ENCODE measurements around the gene TMEM131.

TMEM131 gene

GRCh38 chr2:97722227-97722626 lies 273.5 kb downstream of the TMEM131 start:
- H3K4me1 ChIP-seq (ENCODE audit: control insufficient read depth, insufficient read depth, low read length) = no peaks in the 10 kb centered on the region
- H3K4me3 ChIP-seq (ENCODE audit: low read length) = no peak overlapping the region
- H3K36me3 ChIP-seq (ENCODE audit: control insufficient read depth, insufficient read depth, low read length) = no peaks in the 10 kb centered on the region
- peaks cover 4% of the 10 kb centered on the region for H3K27me3 ChIP-seq (ENCODE audit: control insufficient read depth, insufficient read depth, low read length)
- no peaks in the 10 kb centered on the region for H3K9me3 ChIP-seq (ENCODE audit: control insufficient read depth, low read length)
- no peak overlapping the region for H3K9ac ChIP-seq (ENCODE audit: low read length)

- no peak overlapping the region for H3K9ac ChIP-seq (ENCODE audit: low read length)
- peaks cover 4% of the 10 kb centered on the region for H3K27me3 ChIP-seq (ENCODE audit: control insufficient read depth, insufficient read depth, low read length)
- no peaks in the 10 kb centered on the region for H3K36me3 ChIP-seq (ENCODE audit: control insufficient read depth, insufficient read depth, low read length)
- H3K4me1 ChIP-seq (ENCODE audit: control insufficient read depth, insufficient read depth, low read length) = no peaks in the 10 kb centered on the region
- H3K4me3 ChIP-seq (ENCODE audit: low read length) = no peak overlapping the region
- no peaks in the 10 kb centered on the region for H3K9me3 ChIP-seq (ENCODE audit: control insufficient read depth, low read length)
Measured at GRCh38 chr2:97720746-97721145, 275.0 kb downstream of the TMEM131 start.

- H3K4me3 ChIP-seq (ENCODE audit: low read length) = no peak overlapping the region
- H3K4me1 ChIP-seq (ENCODE audit: control insufficient read depth, insufficient read depth, low read length) = no peaks in the 10 kb centered on the region
- no peak overlapping the region for H3K9ac ChIP-seq (ENCODE audit: low read length)
- H3K9me3 ChIP-seq (ENCODE audit: control insufficient read depth, low read length) = no peaks in the 10 kb centered on the region
- H3K36me3 ChIP-seq (ENCODE audit: control insufficient read depth, insufficient read depth, low read length) = no peaks in the 10 kb centered on the region
- peaks cover 4% of the 10 kb centered on the region for H3K27me3 ChIP-seq (ENCODE audit: control insufficient read depth, insufficient read depth, low read length)
Measured at GRCh38 chr2:97719362-97720155, 276.2 kb downstream of the TMEM131 start.

GRCh38 chr2:97718942-97719341 lies 276.8 kb downstream of the TMEM131 start:
- Histone ChIP-seq H3K27me3 (ENCODE audit: control insufficient read depth, insufficient read depth, low read length) (no peaks in the 10 kb centered on the region), H3K4me3 (ENCODE audit: low read length) (no peak overlapping the region), H3K9ac (ENCODE audit: low read length) (no peak overlapping the region), H3K4me1 (ENCODE audit: control insufficient read depth, insufficient read depth, low read length) (no peaks in the 10 kb centered on the region), H3K9me3 (ENCODE audit: control insufficient read depth, low read length) (no peaks in the 10 kb centered on the region), H3K36me3 (ENCODE audit: control insufficient read depth, insufficient read depth, low read length) (no peaks in the 10 kb centered on the region)

- H3K4me3 ChIP-seq (ENCODE audit: low read length) = no peak overlapping the region
- H3K9me3 ChIP-seq (ENCODE audit: control insufficient read depth, low read length) = no peaks in the 10 kb centered on the region
- H3K36me3 ChIP-seq (ENCODE audit: control insufficient read depth, insufficient read depth, low read length) = no peaks in the 10 kb centered on the region
- no peaks in the 10 kb centered on the region for H3K4me1 ChIP-seq (ENCODE audit: control insufficient read depth, insufficient read depth, low read length)
- H3K27me3 ChIP-seq (ENCODE audit: control insufficient read depth, insufficient read depth, low read length) = no peaks in the 10 kb centered on the region
- no peak overlapping the region for H3K9ac ChIP-seq (ENCODE audit: low read length)
Measured at GRCh38 chr2:97718051-97718882, 277.5 kb downstream of the TMEM131 start.

GRCh38 chr2:97717613-97717995 lies 278.1 kb downstream of the TMEM131 start:
- H3K27me3 ChIP-seq (ENCODE audit: control insufficient read depth, insufficient read depth, low read length) = no peaks in the 10 kb centered on the region
- H3K36me3 ChIP-seq (ENCODE audit: control insufficient read depth, insufficient read depth, low read length) = no peaks in the 10 kb centered on the region
- no peak overlapping the region for H3K9ac ChIP-seq (ENCODE audit: low read length)
- no peak overlapping the region for H3K4me3 ChIP-seq (ENCODE audit: low read length)
- no peaks in the 10 kb centered on the region for H3K4me1 ChIP-seq (ENCODE audit: control insufficient read depth, insufficient read depth, low read length)
- no peaks in the 10 kb centered on the region for H3K9me3 ChIP-seq (ENCODE audit: control insufficient read depth, low read length)

GRCh38 chr2:97716695-97717612 lies 278.8 kb downstream of the TMEM131 start:
- no peaks in the 10 kb centered on the region for H3K9me3 ChIP-seq (ENCODE audit: control insufficient read depth, low read length)
- H3K9ac ChIP-seq (ENCODE audit: low read length) = no peak overlapping the region
- H3K27me3 ChIP-seq (ENCODE audit: control insufficient read depth, insufficient read depth, low read length) = no peaks in the 10 kb centered on the region
- no peak overlapping the region for H3K4me3 ChIP-seq (ENCODE audit: low read length)
- no peaks in the 10 kb centered on the region for H3K4me1 ChIP-seq (ENCODE audit: control insufficient read depth, insufficient read depth, low read length)
- no peaks in the 10 kb centered on the region for H3K36me3 ChIP-seq (ENCODE audit: control insufficient read depth, insufficient read depth, low read length)

- no peak overlapping the region for H3K4me3 ChIP-seq (ENCODE audit: low read length)
- H3K9ac ChIP-seq (ENCODE audit: low read length) = no peak overlapping the region
- no peaks in the 10 kb centered on the region for H3K4me1 ChIP-seq (ENCODE audit: control insufficient read depth, insufficient read depth, low read length)
- no peaks in the 10 kb centered on the region for H3K27me3 ChIP-seq (ENCODE audit: control insufficient read depth, insufficient read depth, low read length)
- no peaks in the 10 kb centered on the region for H3K9me3 ChIP-seq (ENCODE audit: control insufficient read depth, low read length)
- H3K36me3 ChIP-seq (ENCODE audit: control insufficient read depth, insufficient read depth, low read length) = no peaks in the 10 kb centered on the region
Measured at GRCh38 chr2:97715951-97716694, 279.6 kb downstream of the TMEM131 start.

GRCh38 chr2:97714950-97715652 lies 280.6 kb downstream of the TMEM131 start:
- H3K4me1 ChIP-seq (ENCODE audit: control insufficient read depth, insufficient read depth, low read length) = no peaks in the 10 kb centered on the region
- H3K36me3 ChIP-seq (ENCODE audit: control insufficient read depth, insufficient read depth, low read length) = no peaks in the 10 kb centered on the region
- H3K9me3 ChIP-seq (ENCODE audit: control insufficient read depth, low read length) = no peaks in the 10 kb centered on the region
- no peak overlapping the region for H3K9ac ChIP-seq (ENCODE audit: low read length)
- peaks cover 4% of the 10 kb centered on the region for H3K27me3 ChIP-seq (ENCODE audit: control insufficient read depth, insufficient read depth, low read length)
- no peak overlapping the region for H3K4me3 ChIP-seq (ENCODE audit: low read length)

GRCh38 chr2:97714084-97714949 lies 281.4 kb downstream of the TMEM131 start:
- Histone ChIP-seq H3K9ac (ENCODE audit: low read length) (no peak overlapping the region), H3K4me3 (ENCODE audit: low read length) (no peak overlapping the region), H3K27me3 (ENCODE audit: control insufficient read depth, insufficient read depth, low read length) (peaks cover 4% of the 10 kb centered on the region), H3K4me1 (ENCODE audit: control insufficient read depth, insufficient read depth, low read length) (no peaks in the 10 kb centered on the region), H3K9me3 (ENCODE audit: control insufficient read depth, low read length) (no peaks in the 10 kb centered on the region), H3K36me3 (ENCODE audit: control insufficient read depth, insufficient read depth, low read length) (no peaks in the 10 kb centered on the region)
